GM18868 (cell line): Measurements from ENCODE around the gene KLHL21.
"Not testable (repeated sequence)": the region's sequence is repeated elsewhere in the genome, so short reads cannot be mapped to it uniquely, and the experiment has no call there.

Experiments
- ATAC-seq: cut with Tn5 transposase; IDR thresholded peaks from one replicate; pipeline ENCODE4 v1.9.1; 2021; ENCODE audit warnings: mild to moderate bottlenecking, moderate library complexity; ENCODE audit not compliant: unreplicated experiment

Gene KLHL21

DNA sequence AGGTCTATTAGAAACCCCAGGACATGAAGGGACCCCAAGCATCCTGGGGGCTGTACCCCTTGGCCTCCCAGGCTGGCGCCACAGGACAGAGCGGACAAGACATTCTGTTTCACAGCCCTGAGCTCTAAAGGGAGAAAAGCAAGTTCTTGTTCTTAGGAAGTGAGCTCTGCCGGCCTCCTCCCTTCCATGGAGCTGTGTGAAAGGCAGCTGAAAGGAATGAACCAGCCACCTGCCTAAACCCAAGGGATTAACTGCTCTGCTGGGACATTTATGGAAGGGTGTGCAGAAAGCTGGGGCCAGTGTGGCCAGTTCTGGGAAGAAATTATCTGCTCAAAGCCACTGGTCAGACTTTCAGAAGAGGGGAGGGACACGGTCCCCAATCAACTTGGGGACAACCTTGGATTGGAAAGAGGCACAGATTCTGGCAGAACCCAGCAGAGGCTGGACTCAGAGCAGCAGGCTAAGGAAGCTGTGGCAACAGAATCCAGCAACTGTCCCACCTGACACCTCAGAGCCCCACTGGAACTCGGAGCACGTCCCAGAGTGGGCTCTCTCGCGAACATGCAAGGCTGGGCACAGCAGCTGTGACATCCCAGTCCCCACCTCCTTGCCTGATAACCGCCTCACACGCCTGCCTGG lies 2.1 kb downstream of the KLHL21 start:
- no peak for ATAC-seq

- not testable (repeated sequence) for ATAC-seq
Measured at GRCh38 chr1:6599991-6600390, 2.7 kb downstream of the KLHL21 start.

GRCh38 chr1:6599141-6599975 lies 3.3 kb downstream of the KLHL21 start:
- no peak for ATAC-seq

- ATAC-seq, result no peak
Measured at GRCh38 chr1:6597777-6598131, 4.9 kb downstream of the KLHL21 start.

- ATAC-seq, result no peak
Measured at GRCh38 chr1:6596886-6597776, 5.5 kb downstream of the KLHL21 start.

DNA sequence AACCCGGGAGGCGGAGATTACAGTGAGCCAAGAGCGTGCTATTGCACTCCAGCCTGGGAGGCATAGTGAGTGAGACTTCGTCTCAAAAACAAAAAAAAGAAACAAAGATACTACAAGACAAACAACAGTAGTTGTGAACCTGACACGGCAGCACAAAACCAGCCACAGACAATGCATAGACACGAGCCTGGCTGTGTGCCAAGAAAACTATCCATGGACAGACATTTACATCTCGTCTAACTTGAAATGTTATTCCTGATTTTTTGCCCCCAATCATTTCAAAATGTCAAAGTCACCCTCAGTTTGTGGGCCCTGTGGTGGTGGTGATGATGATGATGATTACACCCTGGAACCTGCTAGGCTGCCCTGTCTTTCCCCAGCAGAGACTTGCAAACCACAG lies 6.3 kb downstream of the KLHL21 start:
- ATAC-seq, result no peak

- no peak for ATAC-seq
Measured at GRCh38 chr1:6594977-6595740, 7.5 kb downstream of the KLHL21 start.

- ATAC-seq, result no peak
Measured at GRCh38 chr1:6593810-6594209, 8.9 kb downstream of the KLHL21 start.

DNA sequence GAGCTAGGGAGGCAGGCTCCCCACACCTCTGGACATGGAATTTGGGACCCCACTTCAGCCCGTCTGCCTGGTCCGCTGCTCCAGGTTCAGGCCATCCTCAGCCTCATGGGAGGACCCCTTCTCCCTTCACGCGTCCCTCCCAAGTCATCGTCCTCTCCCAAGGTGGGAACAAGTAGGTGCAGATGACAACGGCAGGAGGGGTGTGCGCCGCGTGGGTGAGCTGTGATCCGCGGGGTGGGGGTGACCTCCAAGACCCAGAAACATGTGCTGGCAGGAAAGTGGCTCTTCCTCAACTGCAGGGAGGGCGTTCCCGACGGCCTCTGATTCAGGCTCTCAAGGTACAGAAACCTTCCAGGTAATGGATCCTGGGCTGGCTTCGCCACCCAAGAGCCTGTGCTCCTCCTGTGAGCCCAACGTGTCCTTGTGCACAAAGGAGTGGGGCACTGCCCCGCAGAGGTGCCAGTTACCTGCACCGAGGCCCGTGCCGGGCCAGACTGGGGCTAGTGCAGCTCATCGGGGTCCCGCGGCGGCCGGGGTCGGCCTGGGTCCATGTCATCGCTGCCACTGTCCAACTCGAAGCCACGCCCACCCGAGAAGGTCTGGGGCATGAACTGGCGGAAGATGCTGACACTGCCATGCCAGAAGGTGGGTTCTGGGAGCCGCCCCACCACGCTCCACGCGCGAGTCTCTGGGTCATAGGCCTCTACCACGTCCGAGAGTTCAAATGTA lies 9.6 kb downstream of the KLHL21 start:
- ATAC-seq, result no peak

GRCh38 chr1:6592441-6592840 lies 10.2 kb downstream of the KLHL21 start:
- no peak for ATAC-seq

- ATAC-seq, result no peak
Measured at GRCh38 chr1:6591644-6592043, 11.0 kb downstream of the KLHL21 start.

DNA sequence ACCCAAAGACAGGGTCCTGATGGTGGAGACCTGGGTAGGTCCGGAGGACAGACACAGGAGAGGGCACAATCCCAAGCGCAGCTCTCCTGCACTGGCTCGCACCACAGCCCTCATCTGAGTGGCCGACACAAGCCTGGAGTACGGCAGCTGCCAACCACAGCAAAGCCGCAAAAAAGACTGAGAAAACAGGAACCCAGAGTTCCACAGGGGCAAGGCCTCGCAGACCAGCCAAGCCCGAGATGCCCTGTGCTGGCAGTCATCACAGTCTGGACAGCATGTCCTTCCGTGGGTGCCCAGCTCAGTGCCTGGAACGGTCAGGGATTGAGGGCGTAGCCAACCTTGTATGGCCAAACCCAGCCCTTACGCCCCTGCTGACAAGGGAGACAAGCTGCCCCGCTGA lies 11.4 kb downstream of the KLHL21 start:
- no peak for ATAC-seq

- ATAC-seq, result no peak
Measured at GRCh38 chr1:6590046-6590445, 12.6 kb downstream of the KLHL21 start.

GRCh38 chr1:6588893-6589520 lies 13.7 kb downstream of the KLHL21 start:
- no peak for ATAC-seq

DNA sequence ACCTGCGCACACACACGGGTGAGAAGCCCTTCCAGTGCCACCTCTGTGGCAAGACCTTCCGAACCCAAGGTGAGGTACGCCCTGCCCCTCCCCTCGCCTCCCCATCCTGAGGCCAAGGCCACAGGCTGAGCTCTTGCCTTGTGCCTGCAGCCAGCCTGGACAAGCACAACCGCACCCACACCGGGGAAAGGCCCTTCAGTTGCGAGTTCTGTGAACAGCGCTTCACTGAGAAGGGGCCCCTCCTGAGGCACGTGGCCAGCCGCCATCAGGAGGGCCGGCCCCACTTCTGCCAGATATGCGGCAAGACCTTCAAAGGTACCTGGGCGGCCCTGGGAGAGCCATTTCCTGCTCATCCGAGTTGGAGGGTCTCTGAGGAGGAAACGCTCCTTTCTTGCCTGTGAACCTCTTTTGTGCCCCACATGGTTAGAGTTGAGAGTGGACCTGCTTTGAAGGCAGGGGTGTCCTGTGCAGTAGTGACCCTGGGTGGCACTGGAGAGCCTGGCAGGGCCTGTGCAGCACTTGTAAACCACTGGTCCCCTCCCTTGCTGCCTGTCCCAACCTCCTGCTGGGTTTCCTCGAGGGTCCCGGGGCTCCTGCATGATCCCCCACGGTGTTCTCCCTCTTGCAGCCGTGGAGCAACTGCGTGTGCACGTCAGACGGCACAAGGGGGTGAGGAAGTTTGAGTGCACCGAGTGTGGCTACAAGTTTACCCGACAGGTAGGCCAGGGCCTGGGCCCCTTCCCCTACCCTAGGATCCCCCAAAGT lies 14.4 kb downstream of the KLHL21 start:
- no peak for ATAC-seq

- ATAC-seq, result no peak
Measured at GRCh38 chr1:6587261-6588005, 15.2 kb downstream of the KLHL21 start.

- ATAC-seq, result no peak
Measured at GRCh38 chr1:6586404-6586816, 16.3 kb downstream of the KLHL21 start.

- ATAC-seq, result no peak
Measured at GRCh38 chr1:6585841-6586240, 16.8 kb downstream of the KLHL21 start.
